Fibroblast of lung (primary cell): ENCODE results near the gene CRADD. TPM values are rescaled to one million over a fixed set of nuclear protein-coding genes. Genes with fewer than 3 reads are reported as not detected.

ENCODE experiments used
- DNase-seq, 2 donors: peaks; one replicate each; pipeline versions ENCODE4 v3.0.0 to v3.0.0-alpha.2; 2010; ENCODE audit warnings: low read depth in 2 of 2
- H2AFZ ChIP-seq: 2 replicates; pipeline ENCODE4 v1.5.1; 2012; ENCODE audit warnings: low read length, control low read depth, inconsistent platforms
- H3K27ac ChIP-seq: 2 replicates; pipeline ENCODE4 v1.5.1; 2011; ENCODE audit warnings: low read length, control low read depth; ENCODE audit not compliant: insufficient read depth
- H3K27me3 ChIP-seq: 2 replicates; pipeline ENCODE4 v1.5.1; 2011; ENCODE audit warnings: mild to moderate bottlenecking, low read length; ENCODE audit not compliant: control insufficient read depth, insufficient read depth
- H3K36me3 ChIP-seq: 2 replicates; pipeline ENCODE4 v1.5.1; 2011; ENCODE audit warnings: low read length; ENCODE audit not compliant: control insufficient read depth, insufficient read depth
- H3K4me1 ChIP-seq: 2 replicates; pipeline ENCODE4 v1.5.1; 2011; ENCODE audit warnings: low read length; ENCODE audit not compliant: control insufficient read depth, insufficient read depth; ENCODE audit errors: extremely low read depth
- H3K4me2 ChIP-seq: 2 replicates; pipeline ENCODE4 v1.5.1; 2011; ENCODE audit warnings: low read length, control low read depth; ENCODE audit not compliant: insufficient read depth; ENCODE audit errors: extremely low read depth
- H3K4me3 ChIP-seq, 4 experiments: fragments of 200-600 bp in 1 of 4; sonication (generic) in 1 of 4; replicated peaks in 1 of 4; 2 replicates each; pipeline ENCODE4 v1.5.1; 2011 to 2016; ENCODE audit warnings: low read length in 4 of 4, low read depth in 3 of 4, mild to moderate bottlenecking in 3 of 4, control low read depth in 2 of 4, inconsistent platforms in 1 of 4, mixed read lengths in 1 of 4; ENCODE audit not compliant: insufficient read depth in 1 of 4; ENCODE audit errors: control extremely low read depth in 1 of 4
- H3K79me2 ChIP-seq: 2 replicates; pipeline ENCODE4 v1.5.1; 2012; ENCODE audit warnings: mild to moderate bottlenecking, low read length, inconsistent platforms; ENCODE audit not compliant: control insufficient read depth, insufficient read depth
- H3K9ac ChIP-seq: 2 replicates; pipeline ENCODE4 v1.5.1; 2011; ENCODE audit warnings: mild to moderate bottlenecking, low read length, control low read depth; ENCODE audit not compliant: insufficient read depth
- H3K9me3 ChIP-seq: 2 replicates; pipeline ENCODE4 v1.5.1; 2012; ENCODE audit warnings: low read depth, low read length; ENCODE audit not compliant: control insufficient read depth, insufficient read depth
- H4K20me1 ChIP-seq: 2 replicates; pipeline ENCODE4 v1.5.1; 2011; ENCODE audit warnings: low read length; ENCODE audit not compliant: control insufficient read depth, insufficient read depth; ENCODE audit errors: extremely low read depth
- EZH2 ChIP-seq: IDR thresholded peaks from 2 replicates; pipeline ENCODE4 v1.5.1; 2012; ENCODE audit warnings: low read length, control low read depth, mild to moderate bottlenecking; ENCODE audit errors: missing control alignments
- polyA plus RNA-seq, 2 donors: library from polyadenylated mRNA; depleted of rRNA in 1 of 2; stranded (reverse) in 1 of 2; unstranded in 1 of 2; fragments of >200 nt; gene quantifications; 2 replicates each; pipeline ENCODE4 v1.2.1, GENCODE V29; 2011 to 2012; ENCODE audit warnings: missing spikeins in 1 of 2
- total RNA-seq: library from RNA; depleted of rRNA; stranded (reverse); fragments of >200 nt; gene quantifications from 2 replicates; pipeline ENCODE4 v1.2.1, GENCODE V29; 2014
- TF ChIP-seq, protein P1 (sequence below), 2 donors: IDR thresholded peaks in 1 of 2; conservative IDR thresholded peaks in 1 of 2; 1 replicate in 1 of 2; 2 replicates in 1 of 2; pipeline ENCODE4 v1.5.1; 2011 to 2012; ENCODE audit warnings: low read length in 2 of 2, control low read depth in 1 of 2, inconsistent platforms in 1 of 2, low read depth in 1 of 2, mild to moderate bottlenecking in 1 of 2

Gene CRADD
- total and polyA plus RNA-seq, 2 donors (not counting 1 experiment from before 2014, with no cell fraction given) = 13.5 to 21.1 TPM

DNA sequence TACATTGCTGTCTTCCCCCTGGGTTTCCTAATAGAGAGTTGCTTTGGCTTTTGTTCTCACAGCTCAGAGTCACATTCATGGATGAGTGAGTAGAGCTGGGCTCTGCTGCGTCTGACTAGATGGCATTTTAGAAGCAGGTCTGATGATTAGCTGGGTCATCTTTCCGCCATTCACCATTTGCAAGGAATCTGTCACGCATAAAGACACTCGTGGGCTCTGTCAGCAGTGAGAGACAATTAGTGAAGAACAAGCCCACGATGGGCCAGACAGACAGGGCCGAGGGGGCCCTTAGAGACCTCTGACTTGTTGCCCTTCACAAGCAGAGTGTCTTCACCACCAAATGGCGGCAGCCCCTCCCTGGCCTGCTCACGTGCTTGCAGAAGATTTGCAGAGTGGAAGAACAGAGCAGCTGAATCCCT is 175.0 kb downstream of the CRADD start:
- no peak overlapping the region for H3K4me2 ChIP-seq
- no peak overlapping the region for H3K4me3 ChIP-seq
- no peaks in the 10 kb centered on the region for H4K20me1 ChIP-seq
- H3K4me1 ChIP-seq = no peaks in the 10 kb centered on the region
- H3K27ac ChIP-seq = no peak overlapping the region
- no peaks in the 10 kb centered on the region for H3K9me3 ChIP-seq
- no peaks in the 10 kb centered on the region for H3K79me2 ChIP-seq
- H2AFZ ChIP-seq = no peak overlapping the region
- no peak overlapping the region for H3K9ac ChIP-seq
- no peaks in the 10 kb centered on the region for H3K36me3 ChIP-seq
- DNase-seq = no peak
- H3K27me3 ChIP-seq = no peaks in the 10 kb centered on the region
- TF ChIP-seq, protein P1, sequence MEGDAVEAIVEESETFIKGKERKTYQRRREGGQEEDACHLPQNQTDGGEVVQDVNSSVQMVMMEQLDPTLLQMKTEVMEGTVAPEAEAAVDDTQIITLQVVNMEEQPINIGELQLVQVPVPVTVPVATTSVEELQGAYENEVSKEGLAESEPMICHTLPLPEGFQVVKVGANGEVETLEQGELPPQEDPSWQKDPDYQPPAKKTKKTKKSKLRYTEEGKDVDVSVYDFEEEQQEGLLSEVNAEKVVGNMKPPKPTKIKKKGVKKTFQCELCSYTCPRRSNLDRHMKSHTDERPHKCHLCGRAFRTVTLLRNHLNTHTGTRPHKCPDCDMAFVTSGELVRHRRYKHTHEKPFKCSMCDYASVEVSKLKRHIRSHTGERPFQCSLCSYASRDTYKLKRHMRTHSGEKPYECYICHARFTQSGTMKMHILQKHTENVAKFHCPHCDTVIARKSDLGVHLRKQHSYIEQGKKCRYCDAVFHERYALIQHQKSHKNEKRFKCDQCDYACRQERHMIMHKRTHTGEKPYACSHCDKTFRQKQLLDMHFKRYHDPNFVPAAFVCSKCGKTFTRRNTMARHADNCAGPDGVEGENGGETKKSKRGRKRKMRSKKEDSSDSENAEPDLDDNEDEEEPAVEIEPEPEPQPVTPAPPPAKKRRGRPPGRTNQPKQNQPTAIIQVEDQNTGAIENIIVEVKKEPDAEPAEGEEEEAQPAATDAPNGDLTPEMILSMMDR (conservative IDR thresholded peaks at IDR 0.05 in 1 of 2, IDR thresholded peaks at IDR 0.05 in 1 of 2; ENCODE audit: low read depth in 1 of 2, low read length in 2 of 2) = no peak
- no peak for TF ChIP-seq EZH2

DNA sequence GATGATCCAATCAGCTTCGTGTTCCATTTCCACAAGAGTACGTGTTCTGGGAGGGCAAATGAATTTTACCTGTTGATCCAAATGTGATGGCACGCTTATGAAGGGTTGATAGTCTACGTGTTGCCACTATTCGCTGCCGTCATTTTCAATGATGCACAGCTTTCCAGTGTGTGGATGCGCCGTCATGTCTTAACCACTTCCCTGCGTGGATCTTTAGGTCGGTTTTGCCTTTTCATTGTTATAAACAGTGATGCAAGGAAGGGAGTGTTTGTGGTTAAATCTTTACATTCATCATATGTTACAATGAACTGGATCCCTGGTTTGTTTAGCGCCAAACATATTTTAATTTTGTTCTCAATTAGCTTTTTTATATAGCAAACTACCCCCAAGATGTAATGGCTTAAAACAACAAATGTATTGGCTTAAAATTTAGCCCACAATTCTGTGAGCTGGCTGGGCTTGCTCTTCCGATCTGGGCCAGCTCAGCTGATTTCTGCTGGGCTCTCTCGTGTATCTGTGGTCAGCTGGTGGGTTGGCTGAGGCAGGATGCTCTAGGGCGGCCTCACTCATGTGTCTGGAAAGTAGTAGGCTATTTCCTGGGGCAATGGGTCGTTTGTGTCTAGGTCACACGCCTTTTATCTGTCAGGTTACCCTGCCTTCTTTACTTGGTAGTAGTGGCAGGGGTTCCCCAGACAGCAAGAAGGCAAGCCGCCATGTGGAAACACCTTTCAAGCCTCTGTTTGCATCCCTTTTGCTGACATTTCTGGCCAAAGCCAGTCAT is 176.7 kb downstream of the CRADD start:
- Histone ChIP-seq H4K20me1 (no peaks in the 10 kb centered on the region), H2AFZ (no peak overlapping the region), H3K4me3 (no peak overlapping the region), H3K9ac (no peak overlapping the region), H3K79me2 (no peaks in the 10 kb centered on the region), H3K27ac (no peak overlapping the region), H3K27me3 (no peaks in the 10 kb centered on the region), H3K36me3 (no peaks in the 10 kb centered on the region), H3K4me2 (no peak overlapping the region), H3K9me3 (no peaks in the 10 kb centered on the region), H3K4me1 (peaks cover 3% of the 10 kb centered on the region)
- TF ChIP-seq, protein P1 (conservative IDR thresholded peaks at IDR 0.05 in 1 of 2, IDR thresholded peaks at IDR 0.05 in 1 of 2; ENCODE audit: low read depth in 1 of 2, low read length in 2 of 2) = no peak
- TF ChIP-seq EZH2 = no peak
- DNase-seq = no peak

DNA sequence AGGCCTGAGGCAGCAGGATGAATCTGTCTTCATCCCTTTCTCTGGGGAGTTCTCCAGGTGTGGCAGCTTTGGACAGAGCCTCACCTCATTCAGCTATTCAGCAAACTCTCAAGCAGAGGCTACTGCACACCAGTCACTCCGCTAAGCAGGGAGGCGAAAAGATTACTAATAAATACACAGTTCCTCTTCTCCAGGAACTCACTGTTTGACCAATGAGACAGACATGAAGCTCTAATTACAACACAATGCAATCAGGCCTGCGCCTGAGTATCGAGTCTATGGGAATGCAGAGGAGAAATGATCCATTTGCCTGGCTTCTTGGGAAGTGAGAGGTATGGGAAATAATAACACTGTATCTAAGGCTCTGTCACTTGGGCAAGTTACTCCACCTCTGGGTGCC is 178.1 kb downstream of the CRADD start:
- Histone ChIP-seq H3K79me2 (no peaks in the 10 kb centered on the region), H3K4me2 (no peak overlapping the region), H3K9ac (no peak overlapping the region), H3K9me3 (no peaks in the 10 kb centered on the region), H3K27ac (no peak overlapping the region), H3K4me3 (no peak overlapping the region), H3K36me3 (no peaks in the 10 kb centered on the region), H2AFZ (no peak overlapping the region), H3K27me3 (no peaks in the 10 kb centered on the region), H4K20me1 (no peaks in the 10 kb centered on the region), H3K4me1 (peaks cover 3% of the 10 kb centered on the region)
- no peak for TF ChIP-seq EZH2
- TF ChIP-seq, protein P1 (conservative IDR thresholded peaks at IDR 0.05 in 1 of 2, IDR thresholded peaks at IDR 0.05 in 1 of 2; ENCODE audit: low read depth in 1 of 2, low read length in 2 of 2) = no peak
- no peak for DNase-seq
